Measurements from ENCODE around the gene OXSR1. TPM values are rescaled to one million over a fixed set of nuclear protein-coding genes. Genes with fewer than 3 reads are reported as not detected.
"Not testable (repeated sequence)": the region's sequence is repeated elsewhere in the genome, so short reads cannot be mapped to it uniquely, and the experiment has no call there.

OXSR1 gene
- total RNA-seq, 2 donors from 2014 or later: 30.5 to 31.0 TPM

DNA sequence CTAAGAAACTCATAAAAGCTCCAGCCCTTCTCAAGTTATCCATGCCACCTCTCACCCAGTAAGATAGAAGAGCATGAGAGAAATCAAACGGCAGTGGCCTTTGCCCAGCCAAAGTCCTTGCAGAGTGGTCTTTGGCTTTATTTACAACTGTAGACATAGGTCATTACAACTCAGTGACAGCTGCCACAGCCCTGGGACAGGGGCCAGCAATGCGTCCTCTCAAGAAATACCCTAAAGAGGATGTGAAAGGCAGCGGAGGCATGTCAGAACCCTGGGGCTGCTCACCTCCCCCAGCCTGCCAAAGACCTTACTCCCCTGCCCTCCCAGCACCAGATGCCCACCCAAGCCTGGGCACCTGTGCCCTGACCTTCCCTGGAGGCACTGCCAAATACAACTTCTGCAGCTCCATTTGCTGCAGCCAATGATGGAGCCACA is 34.7 kb upstream of the OXSR1 start:
- no peak overlapping the region for H3K4me3 ChIP-seq
- no peak for ATAC-seq (ENCODE audit: insufficient number of reproducible peaks, low FRiP score, low read depth)
- no peak for TF ChIP-seq CTCF (IDR thresholded peaks at IDR 0.05)
- no peaks in the 10 kb centered on the region for H3K9me3 ChIP-seq
- no peak overlapping the region for H3K27ac ChIP-seq
- H3K27me3 ChIP-seq (replicated peaks; ENCODE audit: insufficient read depth): no peaks in the 10 kb centered on the region
- peaks cover 5 to 29% of the 10 kb centered on the region in 2 donors for H3K4me1 ChIP-seq (ENCODE audit: control insufficient read depth in 1 of 2, low read depth in 2 of 2)
- H3K36me3 ChIP-seq: peaks cover 78% of the 10 kb centered on the region
- no peak for DNase-seq (ENCODE audit: low spot score)

- Histone ChIP-seq H3K9me3 (no peaks in the 10 kb centered on the region), H3K27ac (no peak overlapping the region), H3K27me3 (replicated peaks; ENCODE audit: insufficient read depth) (no peaks in the 10 kb centered on the region), H3K4me1 (ENCODE audit: control insufficient read depth in 1 of 2, low read depth in 2 of 2) (peaks cover 8 to 36% of the 10 kb centered on the region in 2 donors), H3K36me3 (peaks cover 67% of the 10 kb centered on the region), H3K4me3 (no peak overlapping the region)
- DNase-seq (ENCODE audit: low spot score) (no peak), ATAC-seq (ENCODE audit: insufficient number of reproducible peaks, low FRiP score, low read depth) (no peak)
- no peak for TF ChIP-seq CTCF (IDR thresholded peaks at IDR 0.05)
Observed at GRCh38 chr3:38131621-38132369, 33.5 kb upstream of the OXSR1 start.

DNA sequence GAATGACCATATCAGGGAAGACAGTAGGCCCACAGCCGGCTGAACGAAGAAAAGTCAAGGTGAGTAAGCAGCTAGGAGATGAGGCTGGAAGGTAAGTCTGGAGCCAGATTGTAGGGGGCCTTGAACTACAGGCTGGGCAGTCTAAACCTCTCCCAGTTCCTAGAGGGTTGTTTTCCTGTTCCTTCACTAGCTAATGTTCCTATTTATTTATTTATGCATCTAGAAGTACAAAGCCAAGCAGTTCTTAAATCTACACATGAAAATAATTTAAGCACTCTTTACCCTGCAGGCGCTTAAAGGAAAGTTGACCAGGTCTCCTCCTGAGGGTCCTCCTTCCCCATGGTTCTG is 32.2 kb upstream of the OXSR1 start:
- Histone ChIP-seq H3K36me3 (peaks cover 53% of the 10 kb centered on the region), H3K4me1 (ENCODE audit: control insufficient read depth in 1 of 2, low read depth in 2 of 2) (peaks cover 13 to 41% of the 10 kb centered on the region in 2 donors), H3K4me3 (no peak overlapping the region), H3K9me3 (no peaks in the 10 kb centered on the region), H3K27me3 (replicated peaks; ENCODE audit: insufficient read depth) (no peaks in the 10 kb centered on the region), H3K27ac (no peak overlapping the region)
- no peak for TF ChIP-seq CTCF (IDR thresholded peaks at IDR 0.05)
- no peak for ATAC-seq (ENCODE audit: insufficient number of reproducible peaks, low FRiP score, low read depth)
- DNase-seq (ENCODE audit: low spot score): no peak

DNA sequence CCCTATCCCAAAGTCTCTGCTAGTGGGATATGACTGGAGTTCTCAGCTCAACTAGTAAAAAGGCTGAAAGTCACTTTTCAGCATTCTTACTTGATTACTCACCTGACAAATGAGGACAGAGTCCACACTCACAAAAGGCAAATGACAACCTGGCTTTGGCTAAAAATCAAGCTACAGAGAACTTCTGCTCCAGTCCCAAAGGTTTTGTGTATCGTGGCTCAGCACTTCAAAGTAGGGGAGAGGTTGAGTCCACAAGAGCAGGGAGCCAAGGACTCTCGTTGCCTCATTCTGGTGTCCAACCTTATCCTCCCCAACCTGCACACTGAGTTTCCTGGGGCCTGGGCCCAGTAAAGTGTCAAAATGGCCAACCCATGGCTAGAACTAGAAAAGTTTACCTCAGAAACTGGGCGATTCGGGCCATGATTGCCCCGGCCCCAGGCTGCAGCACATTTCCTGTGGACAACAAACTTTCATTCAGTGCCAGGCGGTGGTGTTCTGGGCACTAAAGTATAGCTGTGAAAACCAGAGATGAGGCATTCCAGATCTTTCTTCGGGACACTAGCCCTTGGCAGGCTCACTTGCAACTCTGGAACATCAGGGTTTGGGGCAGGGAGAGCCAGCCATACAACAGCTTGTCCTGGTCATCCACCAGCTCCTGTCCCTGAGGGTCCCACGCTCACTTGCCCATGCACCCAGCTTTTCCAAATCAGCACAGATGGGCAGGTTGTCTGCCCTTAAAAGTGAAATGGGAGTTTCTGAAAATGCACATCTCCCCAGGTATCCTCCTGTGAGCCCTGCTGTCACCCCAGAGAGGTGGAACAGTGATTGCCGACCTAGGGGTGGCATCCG is 31.6 kb upstream of the OXSR1 start:
- no peak for TF ChIP-seq CTCF (IDR thresholded peaks at IDR 0.05)
- Histone ChIP-seq H3K4me1 (ENCODE audit: control insufficient read depth in 1 of 2, low read depth in 2 of 2) (peaks cover 13 to 42% of the 10 kb centered on the region in 2 donors), H3K27ac (no peak overlapping the region), H3K9me3 (no peaks in the 10 kb centered on the region), H3K36me3 (peaks cover 47% of the 10 kb centered on the region), H3K27me3 (replicated peaks; ENCODE audit: insufficient read depth) (no peaks in the 10 kb centered on the region), H3K4me3 (no peak overlapping the region)
- DNase-seq (ENCODE audit: low spot score): no peak
- ATAC-seq (ENCODE audit: insufficient number of reproducible peaks, low FRiP score, low read depth): no peak

- H3K36me3 ChIP-seq: peaks cover 39% of the 10 kb centered on the region
- not testable (repeated sequence) for ATAC-seq (ENCODE audit: insufficient number of reproducible peaks, low FRiP score, low read depth)
Observed at GRCh38 chr3:38134517-38135143, 30.7 kb upstream of the OXSR1 start.

GRCh38 chr3:38135621-38136277 is 29.6 kb upstream of the OXSR1 start:
- ATAC-seq (ENCODE audit: insufficient number of reproducible peaks, low FRiP score, low read depth); H3K27me3 ChIP-seq (replicated peaks; ENCODE audit: insufficient read depth); H3K27ac ChIP-seq; DNase-seq (ENCODE audit: low spot score); H3K9me3 ChIP-seq: not testable (repeated sequence)
- Histone ChIP-seq H3K36me3 (peaks cover 30% of the 10 kb centered on the region), H3K4me3 (peak overlapping the region; percentile 89), H3K4me1 (ENCODE audit: control insufficient read depth in 1 of 2, low read depth in 2 of 2) (peaks cover 18 to 60% of the 10 kb centered on the region in 2 donors)

More at GRCh38 chr3:38134517-38135143, 30.7 kb upstream of the OXSR1 start:
- DNase-seq (ENCODE audit: low spot score); H3K4me3 ChIP-seq; H3K27ac ChIP-seq; H3K27me3 ChIP-seq (replicated peaks; ENCODE audit: insufficient read depth); H3K9me3 ChIP-seq: not testable (repeated sequence)
- peaks cover 16 to 49% of the 10 kb centered on the region in 2 donors for H3K4me1 ChIP-seq (ENCODE audit: control insufficient read depth in 1 of 2, low read depth in 2 of 2)
